ENCODE measurements around the gene RNF217. TPM values are rescaled to one million over a fixed set of nuclear protein-coding genes. Genes with fewer than 3 reads are reported as not detected.

Gene RNF217
- total RNA-seq, 1 experiment from 2014 or later: 12.2 TPM

- Mint-ChIP-seq H3K4me1 (peaks cover 33% of the 10 kb centered on the region), H3K27ac (no peak overlapping the region), H3K36me3 (no peaks in the 10 kb centered on the region), H3K4me3 (peak overlapping the region; percentile 75), H3K9me3 (no peaks in the 10 kb centered on the region), H3K27me3 (ENCODE audit: low read depth) (peaks cover 33% of the 10 kb centered on the region)
- ChIA-PET POLR2A (interaction anchor here (0.6 kb wide), 2 partner anchors 28 to 881 kb away, joined by 3 read pairs; no protein-coding TSS in a partner anchor), CTCF (interaction anchor here (0.6 kb wide), 2 partner anchors 80 to 137 kb away, joined by 3 read pairs; no protein-coding TSS in a partner anchor)
- ATAC-seq: no peak
- TF ChIP-seq ATF2 (CRISPR knock-in tag; IDR thresholded peaks at IDR 0.05; ENCODE audit: borderline replicate concordance, low read depth) (no peak), ZNF512 (CRISPR knock-in tag; IDR thresholded peaks at IDR 0.05; ENCODE audit: borderline replicate concordance) (no peak), ATF1 (CRISPR knock-in tag; IDR thresholded peaks at IDR 0.05) (no peak), ZNF121 (CRISPR knock-in tag; IDR thresholded peaks at IDR 0.05) (no peak), SMAD3 (CRISPR knock-in tag; IDR thresholded peaks at IDR 0.05; ENCODE audit: borderline replicate concordance) (no peak), NFATC4 (CRISPR knock-in tag; IDR thresholded peaks at IDR 0.05) (no peak), ZBTB43 (CRISPR knock-in tag; IDR thresholded peaks at IDR 0.05) (no peak), ETV6 (CRISPR knock-in tag; IDR thresholded peaks at IDR 0.05) (no peak), TEAD4 (CRISPR knock-in tag; IDR thresholded peaks at IDR 0.05) (no peak), ZNF281 (CRISPR knock-in tag; IDR thresholded peaks at IDR 0.05) (no peak), JAZF1 (CRISPR knock-in tag; IDR thresholded peaks at IDR 0.05) (no peak), JUN (CRISPR knock-in tag; IDR thresholded peaks at IDR 0.05) (no peak), HMGA2 (CRISPR knock-in tag; IDR thresholded peaks at IDR 0.05) (no peak)
- no peak for DNase-seq (ENCODE audit: low spot score)
Measured at GRCh38 chr6:125100074-125100652, 137.9 kb downstream of the RNF217 start.

GRCh38 chr6:125101128-125101527 is 138.9 kb downstream of the RNF217 start:
- Mint-ChIP-seq H3K4me3 (no peak overlapping the region), H3K27me3 (ENCODE audit: low read depth) (peaks cover 33% of the 10 kb centered on the region), H3K27ac (no peak overlapping the region), H3K36me3 (no peaks in the 10 kb centered on the region), H3K9me3 (no peaks in the 10 kb centered on the region), H3K4me1 (peaks cover 33% of the 10 kb centered on the region)
- CTCF ChIA-PET: no interaction called here
- TF ChIP-seq FOXJ3 (CRISPR knock-in tag; IDR thresholded peaks at IDR 0.05; ENCODE audit: borderline replicate concordance) (no peak), ATF1 (CRISPR knock-in tag; IDR thresholded peaks at IDR 0.05) (no peak), TEAD4 (CRISPR knock-in tag; IDR thresholded peaks at IDR 0.05) (no peak), ZNF263 (CRISPR knock-in tag; IDR thresholded peaks at IDR 0.05; ENCODE audit: low read depth) (0 out of 2 replicates have a peak, but pooled peaks have one; percentile 54), RORB (CRISPR knock-in tag; IDR thresholded peaks at IDR 0.05) (no peak), PRRX2 (CRISPR knock-in tag; IDR thresholded peaks at IDR 0.05) (no peak), SOX15 (CRISPR knock-in tag; IDR thresholded peaks at IDR 0.05) (no peak), CREM (CRISPR knock-in tag; IDR thresholded peaks at IDR 0.05) (no peak)
- ATAC-seq (no peak), DNase-seq (ENCODE audit: low spot score) (no peak)
- POLR2A ChIA-PET: no interaction called here

Data from WTC11 (cell line).